Measurements from ENCODE around the gene MTX1.
"Not testable (repeated sequence)": the region's sequence is repeated elsewhere in the genome, so short reads cannot be mapped to it uniquely, and the experiment has no call there.

MTX1 gene, protein sequence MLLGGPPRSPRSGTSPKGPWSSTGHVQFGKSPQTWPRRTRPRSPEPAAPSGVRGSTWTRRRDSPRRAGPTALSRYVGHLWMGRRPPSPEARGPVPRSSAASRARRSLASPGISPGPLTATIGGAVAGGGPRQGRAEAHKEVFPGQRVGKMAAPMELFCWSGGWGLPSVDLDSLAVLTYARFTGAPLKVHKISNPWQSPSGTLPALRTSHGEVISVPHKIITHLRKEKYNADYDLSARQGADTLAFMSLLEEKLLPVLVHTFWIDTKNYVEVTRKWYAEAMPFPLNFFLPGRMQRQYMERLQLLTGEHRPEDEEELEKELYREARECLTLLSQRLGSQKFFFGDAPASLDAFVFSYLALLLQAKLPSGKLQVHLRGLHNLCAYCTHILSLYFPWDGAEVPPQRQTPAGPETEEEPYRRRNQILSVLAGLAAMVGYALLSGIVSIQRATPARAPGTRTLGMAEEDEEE

GRCh38 chr1:155208541-155209311 lies at the start of gene MTX1:
Gene MTX1, plus strand, starts transcription at chr1:155208695. Its CDS starts 110 bp downstream, at chr1:155208805.
- DNase-seq (ENCODE audit: low read depth, low spot score) = peak; percentile 92

GRCh38 chr1:155158991-155159390 lies 49.5 kb upstream of the MTX1 start:
- no peaks in the 10 kb centered on the region for H3K9me3 ChIP-seq (ENCODE audit: insufficient read depth, low read length)
- no peak overlapping the region for H3K9ac ChIP-seq (ENCODE audit: insufficient read length, low read depth)
- DNase-seq (ENCODE audit: low read depth, low spot score) = no peak
- H3K27me3 ChIP-seq (ENCODE audit: insufficient read depth, insufficient read length) = no peaks in the 10 kb centered on the region
- no peaks in the 10 kb centered on the region for H3K4me1 ChIP-seq (ENCODE audit: insufficient read depth, insufficient read length)
- H3K4me3 ChIP-seq (ENCODE audit: insufficient read length, low read depth) = no peak overlapping the region
- no peak for TF ChIP-seq ZNF274 (IDR thresholded peaks at IDR 0.05; ENCODE audit: low read depth, low read length)
- no peak for TF ChIP-seq YY1 (IDR thresholded peaks at IDR 0.05; ENCODE audit: insufficient read depth, insufficient read length)
- no peak for TF ChIP-seq SUZ12 (IDR thresholded peaks at IDR 0.05; ENCODE audit: extremely low read depth, insufficient read depth, insufficient read length)
- no peaks in the 10 kb centered on the region for H3K36me3 ChIP-seq (ENCODE audit: insufficient read depth, insufficient read length, low read length)

More at GRCh38 chr1:155208541-155209311, at the start of gene MTX1:
- Histone ChIP-seq H3K4me3 (ENCODE audit: insufficient read length, low read depth) (peak within 1 kb of the TSS; percentile 88), H3K36me3 (ENCODE audit: insufficient read depth, insufficient read length, low read length) (peaks cover 46% of the 10 kb centered on the region), H3K9me3 (ENCODE audit: insufficient read depth, low read length) (no peaks in the 10 kb centered on the region), H3K9ac (ENCODE audit: insufficient read length, low read depth) (peak within 1 kb of the TSS; percentile 95), H3K4me1 (ENCODE audit: insufficient read depth, insufficient read length) (peaks cover 2% of the 10 kb centered on the region), H3K27me3 (ENCODE audit: insufficient read depth, insufficient read length) (no peaks in the 10 kb centered on the region)
- TF ChIP-seq SUZ12 (IDR thresholded peaks at IDR 0.05; ENCODE audit: extremely low read depth, insufficient read depth, insufficient read length) = no peak
- TF ChIP-seq YY1 (IDR thresholded peaks at IDR 0.05; ENCODE audit: insufficient read depth, insufficient read length) = peak; percentile 96

GRCh38 chr1:155160128-155160527 lies 48.4 kb upstream of the MTX1 start:
- Histone ChIP-seq H3K9me3 (ENCODE audit: insufficient read depth, low read length) (peaks cover 4% of the 10 kb centered on the region; the same call in 1 of the 2 replicates), H3K4me3 (ENCODE audit: insufficient read length, low read depth) (no peak overlapping the region), H3K4me1 (ENCODE audit: insufficient read depth, insufficient read length) (no peaks in the 10 kb centered on the region), H3K27me3 (ENCODE audit: insufficient read depth, insufficient read length) (no peaks in the 10 kb centered on the region), H3K36me3 (ENCODE audit: insufficient read depth, insufficient read length, low read length) (no peaks in the 10 kb centered on the region), H3K9ac (ENCODE audit: insufficient read length, low read depth) (no peak overlapping the region)
- TF ChIP-seq YY1 (IDR thresholded peaks at IDR 0.05; ENCODE audit: insufficient read depth, insufficient read length) (no peak), SUZ12 (IDR thresholded peaks at IDR 0.05; ENCODE audit: extremely low read depth, insufficient read depth, insufficient read length) (no peak), ZNF274 (IDR thresholded peaks at IDR 0.05; ENCODE audit: low read depth, low read length) (no peak)
- DNase-seq (ENCODE audit: low read depth, low spot score) = no peak

DNA sequence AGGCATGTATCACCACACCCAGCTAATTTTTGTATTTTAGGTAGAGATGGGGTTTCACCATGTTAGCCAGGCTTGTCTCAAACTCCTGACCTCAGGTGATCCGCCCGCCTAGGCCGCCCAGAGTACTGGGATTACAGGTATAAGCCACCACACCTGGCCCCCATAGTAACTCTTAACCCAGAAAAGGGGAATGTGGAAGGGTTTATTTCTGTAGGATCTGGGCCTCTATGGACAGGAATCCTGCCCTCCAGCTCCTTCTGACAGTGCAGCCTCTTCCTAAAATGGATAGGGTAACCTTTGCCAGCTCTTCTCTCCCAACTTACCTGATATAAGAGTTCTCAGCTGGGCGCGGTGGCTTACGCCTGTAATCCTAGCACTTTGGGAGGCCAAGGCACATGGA lies 45.9 kb upstream of the MTX1 start:
- not testable (repeated sequence) for H3K4me3 ChIP-seq (ENCODE audit: insufficient read length, low read depth); H3K9me3 ChIP-seq (ENCODE audit: insufficient read depth, low read length); H3K36me3 ChIP-seq (ENCODE audit: insufficient read depth, insufficient read length, low read length); DNase-seq (ENCODE audit: low read depth, low spot score); H3K27me3 ChIP-seq (ENCODE audit: insufficient read depth, insufficient read length); H3K9ac ChIP-seq (ENCODE audit: insufficient read length, low read depth)
- H3K4me1 ChIP-seq (ENCODE audit: insufficient read depth, insufficient read length) = peaks cover 13% of the 10 kb centered on the region

DNA sequence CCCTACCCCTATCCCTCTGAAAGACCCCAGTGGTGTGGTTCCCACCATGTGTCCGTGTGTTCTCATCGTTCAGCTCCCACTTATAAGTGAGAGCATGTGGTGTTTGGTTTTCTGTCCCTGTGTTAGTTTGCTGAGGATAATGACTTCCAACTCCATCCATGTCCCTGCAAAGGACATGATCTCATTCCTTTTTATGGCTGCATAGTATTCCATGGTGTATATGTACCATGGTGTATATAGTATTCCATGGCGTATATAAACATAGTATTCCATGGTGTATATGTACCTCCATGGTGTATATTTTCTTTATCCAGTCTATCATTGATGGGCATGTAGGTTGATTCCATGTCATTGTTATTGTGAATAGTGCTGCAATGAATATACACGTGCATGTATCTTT lies 44.7 kb upstream of the MTX1 start:
- peaks cover 13% of the 10 kb centered on the region for H3K4me1 ChIP-seq (ENCODE audit: insufficient read depth, insufficient read length)
- H3K36me3 ChIP-seq (ENCODE audit: insufficient read depth, insufficient read length, low read length); H3K4me3 ChIP-seq (ENCODE audit: insufficient read length, low read depth); H3K9me3 ChIP-seq (ENCODE audit: insufficient read depth, low read length); H3K27me3 ChIP-seq (ENCODE audit: insufficient read depth, insufficient read length); H3K9ac ChIP-seq (ENCODE audit: insufficient read length, low read depth); DNase-seq (ENCODE audit: low read depth, low spot score): not testable (repeated sequence)

DNA sequence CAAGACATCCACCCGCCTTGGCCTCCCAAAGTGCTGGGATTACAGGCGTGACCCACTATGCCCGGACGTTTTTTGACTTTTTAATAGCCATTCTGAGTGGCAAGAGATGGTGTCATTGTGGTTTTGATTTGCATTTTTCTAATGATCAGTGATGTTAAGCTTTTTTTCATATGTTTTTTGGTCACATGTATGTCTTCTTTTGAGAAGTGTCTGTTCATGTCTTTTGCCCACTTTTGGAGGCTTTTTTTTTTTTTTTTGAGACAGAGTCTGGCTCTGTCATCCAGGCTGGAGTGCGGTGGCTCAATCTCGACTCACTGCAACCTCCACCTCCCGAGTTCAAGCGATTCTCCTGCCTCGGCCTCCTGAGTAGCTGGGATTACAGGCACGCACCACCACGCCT lies 43.9 kb upstream of the MTX1 start:
- Histone ChIP-seq H3K4me1 (ENCODE audit: insufficient read depth, insufficient read length) (peaks cover 13% of the 10 kb centered on the region), H3K36me3 (ENCODE audit: insufficient read depth, insufficient read length, low read length) (peaks cover 13% of the 10 kb centered on the region)
- H3K27me3 ChIP-seq (ENCODE audit: insufficient read depth, insufficient read length); H3K4me3 ChIP-seq (ENCODE audit: insufficient read length, low read depth); DNase-seq (ENCODE audit: low read depth, low spot score); H3K9ac ChIP-seq (ENCODE audit: insufficient read length, low read depth); H3K9me3 ChIP-seq (ENCODE audit: insufficient read depth, low read length): not testable (repeated sequence)

DNA sequence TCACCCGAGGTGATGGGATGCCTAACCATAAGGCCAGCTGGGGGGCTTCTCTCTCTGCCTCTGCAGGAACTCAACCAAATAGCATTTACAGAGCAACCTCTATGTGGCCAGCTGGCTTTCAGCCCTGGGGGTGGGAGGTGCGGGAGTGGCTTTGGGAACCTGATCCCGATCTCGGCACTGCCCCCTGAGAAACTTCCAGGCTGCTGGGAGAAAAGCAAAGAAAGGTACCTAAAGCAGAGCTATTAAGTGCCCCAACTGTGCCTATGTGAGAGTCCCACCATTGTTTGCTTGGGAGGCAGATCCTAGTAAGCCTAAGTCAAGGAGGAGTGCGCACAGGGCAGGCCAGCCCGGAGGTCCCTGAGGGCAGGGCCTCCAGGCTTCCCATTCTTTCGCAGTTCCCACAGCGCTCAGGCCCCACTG lies 42.4 kb upstream of the MTX1 start:
- peaks cover 13% of the 10 kb centered on the region for H3K4me1 ChIP-seq (ENCODE audit: insufficient read depth, insufficient read length)

More for the DNA sequence above, 42.4 kb upstream of the MTX1 start:
- peak overlapping the region; percentile 29 for H3K9ac ChIP-seq (ENCODE audit: insufficient read length, low read depth)
- TF ChIP-seq YY1 (IDR thresholded peaks at IDR 0.05; ENCODE audit: insufficient read depth, insufficient read length) = no peak
- TF ChIP-seq ZNF274 (IDR thresholded peaks at IDR 0.05; ENCODE audit: low read depth, low read length) = no peak
- no peak for TF ChIP-seq SUZ12 (IDR thresholded peaks at IDR 0.05; ENCODE audit: extremely low read depth, insufficient read depth, insufficient read length)
- no peak overlapping the region for H3K4me3 ChIP-seq (ENCODE audit: insufficient read length, low read depth)
- no peak for DNase-seq (ENCODE audit: low read depth, low spot score)
- peaks cover 4% of the 10 kb centered on the region; the same call in 1 of the 2 replicates for H3K9me3 ChIP-seq (ENCODE audit: insufficient read depth, low read length)
- no peaks in the 10 kb centered on the region for H3K27me3 ChIP-seq (ENCODE audit: insufficient read depth, insufficient read length)
- H3K36me3 ChIP-seq (ENCODE audit: insufficient read depth, insufficient read length, low read length) = peaks cover 27% of the 10 kb centered on the region
